Gastrocnemius medialis (tissue), 4 donors: ENCODE measurements around the gene IL17RA.

Experiments
- CTCF ChIP-seq, 5 experiments: fragments of 450-650 bp in 3 of 5; fragments of 200-600 bp in 2 of 5; sonication (generic) in 2 of 5; IDR thresholded peaks in 4 of 5; conservative IDR thresholded peaks in 1 of 5; 1 replicate in 4 of 5; 2 replicates in 1 of 5; pipeline ENCODE4 v1.5.1; 2016 to 2019; ENCODE audit warnings: antibody characterized with exemption in 5 of 5, mild to moderate bottlenecking in 3 of 5, moderate library complexity in 3 of 5
- POLR2A ChIP-seq, 2 donors: fragments of 450-650 bp; IDR thresholded peaks; one replicate each; pipeline ENCODE4 v1.6.1; 2017; ENCODE audit warnings: antibody characterized with exemption in 2 of 2, mild to moderate bottlenecking in 2 of 2, moderate library complexity in 2 of 2

GRCh38 chr22:17137170-17137569 lies 52.4 kb downstream of the IL17RA start:
- TF ChIP-seq CTCF (IDR thresholded peaks at IDR 0.05 in 4 of 5, conservative IDR thresholded peaks at IDR 0.05 in 1 of 5) (no peak), POLR2A (IDR thresholded peaks at IDR 0.05) (no peak)
